Bronchial epithelial cell (primary cell): ENCODE results near the gene CATSPERE. TPM values are rescaled to one million over a fixed set of nuclear protein-coding genes. Genes with fewer than 3 reads are reported as not detected.

ENCODE experiments used
- DNase-seq: peaks from one replicate; pipeline ENCODE4 v3.0.0-alpha.2; 2010; ENCODE audit warnings: low read depth
- FAIRE-seq: peaks from 2 replicates; lab custom pipeline; 2011; peaks lifted over from hg19 to GRCh38; lab: Jason Lieb, UNC
- H3K27me3 ChIP-seq: 2 replicates; pipeline ENCODE4 v1.5.1; 2011; ENCODE audit warnings: low read length; ENCODE audit not compliant: control insufficient read depth, insufficient read depth
- H3K36me3 ChIP-seq: 2 replicates; pipeline ENCODE4 v1.5.1; 2011; ENCODE audit warnings: low read length; ENCODE audit not compliant: control insufficient read depth, insufficient read depth
- H3K4me3 ChIP-seq: 2 replicates; pipeline ENCODE4 v1.5.1; 2011; ENCODE audit warnings: mild to moderate bottlenecking, low read depth, low read length, control low read depth
- total RNA-seq: library from RNA; depleted of rRNA; stranded (reverse); fragments of >200 nt; gene quantifications from 2 replicates; pipeline ENCODE4 v1.2.1, GENCODE V29; 2014
- TF ChIP-seq, protein P1 (sequence below): IDR thresholded peaks from 2 replicates; pipeline ENCODE4 v1.5.1; 2011; ENCODE audit warnings: mild to moderate bottlenecking, moderate library complexity, low read length, control low read depth, inconsistent platforms; ENCODE audit not compliant: insufficient read depth, severe bottlenecking

The CATSPERE gene
- total RNA-seq, 1 donor from 2014 or later, result under 0.01 TPM

DNA sequence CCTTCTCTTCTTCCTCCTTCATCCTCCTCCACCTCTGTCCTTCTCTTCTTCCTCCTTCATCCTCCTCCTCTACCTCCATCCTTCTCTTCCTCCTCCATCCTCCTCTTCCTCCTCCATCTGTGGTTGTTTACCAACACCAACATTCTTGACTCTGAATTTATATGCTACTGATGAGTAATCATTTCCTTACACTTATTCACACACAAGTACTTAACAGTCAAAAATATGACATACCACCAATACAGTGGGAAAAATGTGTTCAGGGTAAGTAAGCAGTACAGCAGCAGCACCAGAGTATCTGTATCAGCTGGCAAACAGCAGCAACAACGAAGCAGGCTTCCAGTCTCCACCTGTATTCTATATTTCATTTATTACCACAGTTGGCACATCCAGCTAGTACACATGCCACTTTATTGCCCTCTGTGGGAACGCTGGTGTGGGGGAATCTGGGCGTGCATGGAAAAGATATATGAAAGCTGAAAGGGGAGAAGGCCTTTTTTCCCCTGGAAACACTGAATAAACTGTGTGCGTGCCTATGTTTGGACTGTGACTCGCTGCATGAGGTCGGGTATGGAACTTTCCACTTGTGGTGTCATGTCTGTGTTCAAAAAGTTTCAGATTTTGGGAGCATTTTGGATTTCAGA is 25.4 kb upstream of the CATSPERE start:
- no peaks in the 10 kb centered on the region for H3K36me3 ChIP-seq
- DNase-seq, result peak; percentile 68
- no peak overlapping the region for H3K4me3 ChIP-seq
- H3K27me3 ChIP-seq, result no peaks in the 10 kb centered on the region
- FAIRE-seq, result no peak
- TF ChIP-seq, protein P1, sequence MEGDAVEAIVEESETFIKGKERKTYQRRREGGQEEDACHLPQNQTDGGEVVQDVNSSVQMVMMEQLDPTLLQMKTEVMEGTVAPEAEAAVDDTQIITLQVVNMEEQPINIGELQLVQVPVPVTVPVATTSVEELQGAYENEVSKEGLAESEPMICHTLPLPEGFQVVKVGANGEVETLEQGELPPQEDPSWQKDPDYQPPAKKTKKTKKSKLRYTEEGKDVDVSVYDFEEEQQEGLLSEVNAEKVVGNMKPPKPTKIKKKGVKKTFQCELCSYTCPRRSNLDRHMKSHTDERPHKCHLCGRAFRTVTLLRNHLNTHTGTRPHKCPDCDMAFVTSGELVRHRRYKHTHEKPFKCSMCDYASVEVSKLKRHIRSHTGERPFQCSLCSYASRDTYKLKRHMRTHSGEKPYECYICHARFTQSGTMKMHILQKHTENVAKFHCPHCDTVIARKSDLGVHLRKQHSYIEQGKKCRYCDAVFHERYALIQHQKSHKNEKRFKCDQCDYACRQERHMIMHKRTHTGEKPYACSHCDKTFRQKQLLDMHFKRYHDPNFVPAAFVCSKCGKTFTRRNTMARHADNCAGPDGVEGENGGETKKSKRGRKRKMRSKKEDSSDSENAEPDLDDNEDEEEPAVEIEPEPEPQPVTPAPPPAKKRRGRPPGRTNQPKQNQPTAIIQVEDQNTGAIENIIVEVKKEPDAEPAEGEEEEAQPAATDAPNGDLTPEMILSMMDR, result no peak

- no peaks in the 10 kb centered on the region for H3K36me3 ChIP-seq
- no peaks in the 10 kb centered on the region for H3K27me3 ChIP-seq
- no peak overlapping the region for H3K4me3 ChIP-seq
- FAIRE-seq (no peak), DNase-seq (peak; percentile 63)
- TF ChIP-seq, protein P1, result no peak
Measured at GRCh38 chr1:244436336-244437085, 24.6 kb upstream of the CATSPERE start.

DNA sequence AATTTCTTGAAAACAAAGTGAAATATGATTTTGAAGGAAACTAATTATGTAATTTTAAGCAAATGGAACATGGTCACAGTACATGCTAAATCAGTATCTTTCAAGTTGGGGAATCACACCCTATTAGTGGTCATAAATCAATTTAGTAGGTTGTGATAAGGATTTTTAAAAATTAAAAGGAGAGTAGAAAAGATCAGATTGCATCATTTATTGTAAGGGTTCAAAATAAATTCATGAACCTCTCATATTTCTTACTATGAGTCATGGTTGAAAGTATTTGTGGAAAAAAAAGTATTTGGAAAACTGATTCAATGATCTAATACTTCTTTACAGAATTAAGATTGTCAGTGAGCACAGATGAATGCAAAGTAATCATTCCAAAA is 24.0 kb upstream of the CATSPERE start:
- Histone ChIP-seq H3K4me3 (no peak overlapping the region), H3K27me3 (no peaks in the 10 kb centered on the region), H3K36me3 (no peaks in the 10 kb centered on the region)
- FAIRE-seq (no peak), DNase-seq (peak; percentile 30)
- TF ChIP-seq, protein P1, result no peak

GRCh38 chr1:244439391-244440032 is 21.6 kb upstream of the CATSPERE start:
- FAIRE-seq, result no peak
- Histone ChIP-seq H3K36me3 (peaks cover 2% of the 10 kb centered on the region), H3K27me3 (no peaks in the 10 kb centered on the region), H3K4me3 (no peak overlapping the region)
- TF ChIP-seq, protein P1, result no peak
- no peak for DNase-seq

GRCh38 chr1:244442850-244443249 is 18.2 kb upstream of the CATSPERE start:
- DNase-seq, result no peak
- no peak for FAIRE-seq
- Histone ChIP-seq H3K36me3 (peaks cover 2% of the 10 kb centered on the region), H3K27me3 (no peaks in the 10 kb centered on the region), H3K4me3 (no peak overlapping the region)
- TF ChIP-seq, protein P1, result no peak
